NCI-H2029 (cell line): ENCODE data around the gene PKM.
A peak's percentile ranks its signal among the peaks of the same experiment; 100 is the strongest.
"Not testable (repeated sequence)": the region's sequence is repeated elsewhere in the genome, so short reads cannot be mapped to it uniquely, and the experiment has no call there.

Experiments
- DNase-seq: peaks from one replicate; lab custom pipeline; 2025; lab: John Stamatoyannopoulos, UW

Gene PKM

GRCh38 chr15:72176159-72176558 is 54.8 kb downstream of the PKM start:
- no peak for DNase-seq

- DNase-seq: no peak
Measured at GRCh38 chr15:72175186-72176044, 55.6 kb downstream of the PKM start.

GRCh38 chr15:72174551-72175165 is 56.3 kb downstream of the PKM start:
- no peak for DNase-seq

DNA sequence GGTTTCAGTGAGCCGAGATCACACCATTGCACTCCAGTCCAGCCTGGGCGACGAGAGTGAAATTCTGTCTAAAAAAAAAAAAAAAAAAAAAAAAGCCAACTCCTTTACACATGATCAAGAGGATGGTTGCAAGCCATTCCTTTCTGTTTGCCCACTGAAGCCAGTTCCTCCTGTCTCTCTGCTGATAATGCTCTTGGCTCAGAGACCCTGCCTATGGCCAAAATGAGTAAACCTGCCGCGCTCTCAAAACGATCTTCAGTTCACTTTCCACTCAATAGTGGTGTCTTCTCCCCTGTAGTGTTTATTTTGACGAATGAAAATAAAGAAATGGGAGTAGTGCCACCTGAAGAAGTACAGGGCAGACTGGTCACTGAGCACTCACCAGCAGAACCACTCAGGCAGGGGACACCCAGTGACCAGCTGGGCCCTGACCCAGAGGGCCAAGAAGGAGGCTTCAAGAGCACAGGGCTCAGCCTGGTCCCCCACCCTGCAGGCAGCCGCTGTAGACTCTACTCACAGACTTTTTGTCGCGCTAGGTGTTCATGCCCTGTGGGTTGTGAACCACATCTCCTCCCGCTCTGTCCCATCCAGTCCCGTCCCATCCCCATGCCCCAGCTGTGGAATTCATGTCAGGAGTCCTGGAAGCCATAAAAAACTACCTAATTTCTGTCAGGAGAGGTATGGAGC is 57.0 kb downstream of the PKM start:
- peak; percentile 4 for DNase-seq

DNA sequence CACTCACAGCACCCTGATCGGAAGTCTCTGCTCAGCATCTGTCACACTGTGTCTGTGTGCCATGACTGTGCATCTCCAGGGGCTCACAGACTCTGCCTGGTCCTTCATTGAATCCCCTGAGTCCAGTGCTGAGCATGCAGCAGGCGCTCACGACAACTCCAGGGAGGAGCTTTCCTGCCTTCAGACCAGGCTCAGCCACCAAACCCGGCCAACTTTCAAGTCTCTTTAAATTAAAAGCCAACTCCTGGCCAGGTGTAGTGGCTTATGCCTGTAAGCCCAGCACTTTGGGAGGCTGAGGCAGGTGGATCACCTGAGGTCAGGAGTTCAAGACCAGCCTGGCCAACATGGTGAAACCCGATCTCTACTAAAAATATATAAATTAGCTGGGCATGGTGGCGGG is 57.6 kb downstream of the PKM start:
- no peak for DNase-seq

- DNase-seq: no peak
Measured at GRCh38 chr15:72172796-72173195, 58.2 kb downstream of the PKM start.

DNA sequence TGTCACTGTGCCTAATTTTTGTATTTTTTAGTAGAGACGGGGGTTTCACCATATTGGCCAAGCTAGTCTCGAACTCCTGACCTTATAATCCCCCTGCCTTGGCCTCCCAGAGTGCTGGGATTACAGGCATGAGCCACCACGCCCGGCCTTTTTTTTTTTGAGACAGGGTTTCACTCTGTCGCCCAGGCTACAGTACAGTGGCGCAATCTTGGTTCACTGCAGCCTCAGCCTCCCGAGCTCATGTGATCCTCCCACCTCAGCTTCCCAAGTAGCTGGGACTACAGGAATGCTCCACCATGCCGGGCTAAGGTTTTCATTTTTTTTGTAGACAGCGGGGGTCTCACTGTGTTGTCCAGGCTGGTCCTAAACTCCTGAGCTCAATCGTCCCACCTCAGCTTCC is 59.0 kb downstream of the PKM start:
- not testable (repeated sequence) for DNase-seq

- DNase-seq: no peak
Measured at GRCh38 chr15:72170691-72171090, 60.3 kb downstream of the PKM start.

GRCh38 chr15:72169921-72170611 is 60.9 kb downstream of the PKM start:
- DNase-seq: peak; percentile 49

GRCh38 chr15:72169236-72169920 is 61.6 kb downstream of the PKM start:
- peak; percentile 13 for DNase-seq

- no peak for DNase-seq
Measured at GRCh38 chr15:72168808-72169190, 62.2 kb downstream of the PKM start.

DNA sequence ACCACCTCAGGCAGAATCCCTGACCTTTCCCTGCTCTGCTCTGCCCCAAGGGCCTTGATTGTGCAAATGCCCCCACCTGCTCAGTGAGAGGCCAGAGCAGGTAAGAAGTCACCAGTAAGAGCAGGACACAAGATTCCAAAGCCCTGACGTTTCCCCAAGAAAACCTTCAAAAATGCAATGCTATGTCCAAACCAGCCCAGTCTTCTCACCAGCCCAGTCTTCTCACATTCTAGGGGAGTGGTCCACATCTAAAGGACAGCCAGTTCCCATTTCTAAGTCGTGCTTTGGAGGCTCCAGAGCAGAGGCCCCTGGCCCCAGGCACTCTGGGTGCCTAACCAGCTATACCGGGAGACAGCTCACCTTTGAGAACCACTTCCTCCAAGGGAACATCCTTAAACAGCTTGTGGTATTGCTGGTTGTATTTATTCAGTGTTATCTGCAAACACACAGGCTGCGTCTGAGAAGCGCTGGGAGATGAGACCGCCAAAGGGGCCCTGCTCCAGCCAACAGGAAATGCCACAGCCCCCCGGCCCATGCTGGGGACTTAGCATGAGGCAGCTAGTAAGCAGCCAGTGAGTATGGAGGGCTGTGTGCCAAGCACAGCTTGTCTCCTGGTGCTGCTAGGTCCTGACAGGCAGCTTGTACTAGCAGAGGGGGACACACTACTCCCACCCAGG is 62.7 kb downstream of the PKM start:
- DNase-seq: peak; percentile 30

DNA sequence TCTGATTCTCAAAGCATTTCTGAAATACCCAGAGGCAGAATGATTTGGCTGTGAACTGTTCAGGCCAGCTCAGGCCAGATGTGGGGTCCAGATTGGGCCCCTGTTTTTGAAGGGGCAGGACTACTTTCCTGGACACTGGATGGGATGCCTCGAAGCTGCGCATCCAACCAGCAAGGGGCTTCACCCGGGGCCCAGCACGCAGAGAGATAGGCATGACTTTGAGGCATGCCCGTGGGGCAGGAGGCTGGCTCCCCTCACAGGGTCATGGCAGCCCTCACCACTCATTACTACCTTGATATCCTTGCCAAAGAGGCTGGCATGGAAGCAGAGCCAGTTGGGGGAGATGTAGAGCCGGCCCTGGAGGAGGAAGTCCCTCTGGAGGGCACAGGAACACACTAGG is 63.5 kb downstream of the PKM start:
- no peak for DNase-seq

GRCh38 chr15:72166716-72167417 is 64.1 kb downstream of the PKM start:
- no peak for DNase-seq

- DNase-seq: no peak
Measured at GRCh38 chr15:72163719-72164118, 67.3 kb downstream of the PKM start.

GRCh38 chr15:72162569-72162968 is 68.4 kb downstream of the PKM start:
- DNase-seq: no peak

GRCh38 chr15:72161361-72162132 is 69.4 kb downstream of the PKM start:
- DNase-seq: no peak

GRCh38 chr15:72160696-72161245 is 70.2 kb downstream of the PKM start:
- DNase-seq: no peak

GRCh38 chr15:72156928-72157327 is 74.1 kb downstream of the PKM start:
- DNase-seq: no peak
